Measurements from ENCODE around the gene SERPINA12. TPM values are rescaled to one million over a fixed set of nuclear protein-coding genes. Genes with fewer than 3 reads are reported as not detected.

SERPINA12 gene
- total and polyA plus RNA-seq, 2 of the 13 experiments (the other 11 are each of a cell fraction or from before 2014, with no cell fraction given), result 0.08 TPM; not detected in 1

DNA sequence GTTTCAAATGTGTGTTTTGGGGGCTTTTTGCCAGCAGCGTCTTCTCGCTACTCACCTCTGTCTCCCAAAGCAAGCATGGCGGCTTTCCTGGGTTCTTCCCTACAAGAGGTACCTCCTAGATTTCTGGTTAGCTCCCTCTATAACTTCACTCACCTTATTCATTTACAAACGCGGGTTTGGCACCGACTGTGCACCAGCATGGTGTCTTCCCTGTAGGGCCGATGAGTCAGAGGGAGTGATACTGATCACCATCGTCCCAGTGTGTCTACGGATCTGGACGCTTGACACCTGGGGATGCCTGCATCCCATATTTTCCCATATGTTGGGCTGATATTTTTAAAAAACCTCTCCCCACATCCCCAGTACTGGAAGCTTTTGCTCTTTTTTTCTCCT is 8.0 kb upstream of the SERPINA12 start:
- H3K9me3 ChIP-seq (ENCODE audit: low read length), result no peaks in the 10 kb centered on the region
- H3K27ac ChIP-seq (ENCODE audit: extremely low read length, insufficient read depth, low read length), result no peak overlapping the region
- TF ChIP-seq KLF15 (CRISPR knock-in tag; IDR thresholded peaks at IDR 0.05; ENCODE audit: borderline replicate concordance), result no peak
- TF ChIP-seq, protein P1, sequence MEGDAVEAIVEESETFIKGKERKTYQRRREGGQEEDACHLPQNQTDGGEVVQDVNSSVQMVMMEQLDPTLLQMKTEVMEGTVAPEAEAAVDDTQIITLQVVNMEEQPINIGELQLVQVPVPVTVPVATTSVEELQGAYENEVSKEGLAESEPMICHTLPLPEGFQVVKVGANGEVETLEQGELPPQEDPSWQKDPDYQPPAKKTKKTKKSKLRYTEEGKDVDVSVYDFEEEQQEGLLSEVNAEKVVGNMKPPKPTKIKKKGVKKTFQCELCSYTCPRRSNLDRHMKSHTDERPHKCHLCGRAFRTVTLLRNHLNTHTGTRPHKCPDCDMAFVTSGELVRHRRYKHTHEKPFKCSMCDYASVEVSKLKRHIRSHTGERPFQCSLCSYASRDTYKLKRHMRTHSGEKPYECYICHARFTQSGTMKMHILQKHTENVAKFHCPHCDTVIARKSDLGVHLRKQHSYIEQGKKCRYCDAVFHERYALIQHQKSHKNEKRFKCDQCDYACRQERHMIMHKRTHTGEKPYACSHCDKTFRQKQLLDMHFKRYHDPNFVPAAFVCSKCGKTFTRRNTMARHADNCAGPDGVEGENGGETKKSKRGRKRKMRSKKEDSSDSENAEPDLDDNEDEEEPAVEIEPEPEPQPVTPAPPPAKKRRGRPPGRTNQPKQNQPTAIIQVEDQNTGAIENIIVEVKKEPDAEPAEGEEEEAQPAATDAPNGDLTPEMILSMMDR (CRISPR knock-in tag; IDR thresholded peaks at IDR 0.05), result no peak
- no peak for TF ChIP-seq TCF7 (IDR thresholded peaks at IDR 0.05; ENCODE audit: low read depth)
- no peak for TF ChIP-seq ZFP36L2 (CRISPR knock-in tag; IDR thresholded peaks at IDR 0.05)
- no peak overlapping the region for H3K9ac ChIP-seq (ENCODE audit: insufficient read depth, low read depth, low read length)
- BruUV-seq (replicated peaks), result no TSS peak
- H3K4me1 ChIP-seq (ENCODE audit: insufficient read depth, low read length), result peaks cover 91% of the 10 kb centered on the region
- POLR2A ChIA-PET, result no interaction called here
- CTCF ChIA-PET (ENCODE audit: low intra/inter-chr PET ratio, low total read pairs), result no interaction called here
- no peak for DNase-seq (ENCODE audit: low spot score)
- WGBS (ENCODE audit: low lambda C conversion rate), result 73% methylated on average over 10 of the region's 10 CpGs
- H3K4me2 ChIP-seq (ENCODE audit: low read depth, low read length), result peak overlapping the region; percentile 53; the same call in 1 of the 2 replicates
- H3K4me3 ChIP-seq (replicated peaks in 1 of 3; ENCODE audit: insufficient read depth in 1 of 3, low read depth in 2 of 3, low read length in 3 of 3), result no peak overlapping the region
- ATAC-seq, result no peak
- no peak for FAIRE-seq
- intact Hi-C loops (cut with micrococcal nuclease; ENCODE audit: unreplicated experiment) (no loop called here), in situ Hi-C loops (cut with HindIII; ENCODE audit: extremely low pct_ligation_motif_present, low pct_unique_long_range_greater_than_20kb) (no loop called here)
- no peaks in the 10 kb centered on the region for H3K27me3 ChIP-seq (ENCODE audit: control insufficient read depth in 1 of 2, insufficient read depth in 2 of 2, low read length in 2 of 2)
- no peaks in the 10 kb centered on the region for H3K79me2 ChIP-seq (ENCODE audit: insufficient read depth, low read length)
- no peaks in the 10 kb centered on the region for H4K20me1 ChIP-seq (ENCODE audit: insufficient read depth, low read length)
- H2AFZ ChIP-seq (ENCODE audit: low read length), result no peak overlapping the region
- H3K36me3 ChIP-seq (replicated peaks in 1 of 2; ENCODE audit: control insufficient read depth in 1 of 2, insufficient read depth in 2 of 2, low read length in 2 of 2), result no peaks in the 10 kb centered on the region

DNA sequence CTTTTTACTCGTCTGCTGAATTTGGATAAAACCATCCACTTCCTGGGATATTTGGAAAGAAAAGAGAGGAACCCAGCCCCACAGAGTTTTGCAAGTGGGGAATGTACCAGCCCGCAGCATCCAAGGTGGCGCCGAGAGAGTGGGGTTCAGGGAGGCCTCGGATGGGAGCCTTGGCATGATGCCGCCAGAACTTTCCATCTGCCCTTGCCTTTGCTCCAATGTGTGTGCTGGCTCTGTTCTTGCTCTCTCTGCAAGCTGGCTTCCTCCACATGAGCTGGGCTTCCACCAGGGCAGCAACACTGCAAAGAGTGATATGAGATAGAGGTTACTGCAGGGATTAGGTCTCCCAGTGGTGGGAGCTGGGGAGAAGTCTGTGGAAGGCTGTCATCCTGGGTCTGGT is 6.6 kb upstream of the SERPINA12 start:
- FAIRE-seq, result no peak
- no TSS peak for BruUV-seq (replicated peaks)
- H2AFZ ChIP-seq (ENCODE audit: low read length), result no peak overlapping the region

More for the DNA sequence above, 6.6 kb upstream of the SERPINA12 start:
- H3K27me3 ChIP-seq (ENCODE audit: control insufficient read depth in 1 of 2, insufficient read depth in 2 of 2, low read length in 2 of 2), result no peaks in the 10 kb centered on the region
- 92% methylated on average over 6 of the region's 6 CpGs for WGBS (ENCODE audit: low lambda C conversion rate)
- no peak for DNase-seq (ENCODE audit: low spot score)
- H3K36me3 ChIP-seq (replicated peaks in 1 of 2; ENCODE audit: control insufficient read depth in 1 of 2, insufficient read depth in 2 of 2, low read length in 2 of 2), result no peaks in the 10 kb centered on the region
- no peak overlapping the region for H3K4me2 ChIP-seq (ENCODE audit: low read depth, low read length)
- no peaks in the 10 kb centered on the region for H3K79me2 ChIP-seq (ENCODE audit: insufficient read depth, low read length)
- no peak overlapping the region for H3K27ac ChIP-seq (ENCODE audit: extremely low read length, insufficient read depth, low read length)
- H3K9me3 ChIP-seq (ENCODE audit: low read length), result no peaks in the 10 kb centered on the region
- TF ChIP-seq NFIC (IDR thresholded peaks at IDR 0.05; ENCODE audit: low read length), result no peak
- TF ChIP-seq, protein P2, sequence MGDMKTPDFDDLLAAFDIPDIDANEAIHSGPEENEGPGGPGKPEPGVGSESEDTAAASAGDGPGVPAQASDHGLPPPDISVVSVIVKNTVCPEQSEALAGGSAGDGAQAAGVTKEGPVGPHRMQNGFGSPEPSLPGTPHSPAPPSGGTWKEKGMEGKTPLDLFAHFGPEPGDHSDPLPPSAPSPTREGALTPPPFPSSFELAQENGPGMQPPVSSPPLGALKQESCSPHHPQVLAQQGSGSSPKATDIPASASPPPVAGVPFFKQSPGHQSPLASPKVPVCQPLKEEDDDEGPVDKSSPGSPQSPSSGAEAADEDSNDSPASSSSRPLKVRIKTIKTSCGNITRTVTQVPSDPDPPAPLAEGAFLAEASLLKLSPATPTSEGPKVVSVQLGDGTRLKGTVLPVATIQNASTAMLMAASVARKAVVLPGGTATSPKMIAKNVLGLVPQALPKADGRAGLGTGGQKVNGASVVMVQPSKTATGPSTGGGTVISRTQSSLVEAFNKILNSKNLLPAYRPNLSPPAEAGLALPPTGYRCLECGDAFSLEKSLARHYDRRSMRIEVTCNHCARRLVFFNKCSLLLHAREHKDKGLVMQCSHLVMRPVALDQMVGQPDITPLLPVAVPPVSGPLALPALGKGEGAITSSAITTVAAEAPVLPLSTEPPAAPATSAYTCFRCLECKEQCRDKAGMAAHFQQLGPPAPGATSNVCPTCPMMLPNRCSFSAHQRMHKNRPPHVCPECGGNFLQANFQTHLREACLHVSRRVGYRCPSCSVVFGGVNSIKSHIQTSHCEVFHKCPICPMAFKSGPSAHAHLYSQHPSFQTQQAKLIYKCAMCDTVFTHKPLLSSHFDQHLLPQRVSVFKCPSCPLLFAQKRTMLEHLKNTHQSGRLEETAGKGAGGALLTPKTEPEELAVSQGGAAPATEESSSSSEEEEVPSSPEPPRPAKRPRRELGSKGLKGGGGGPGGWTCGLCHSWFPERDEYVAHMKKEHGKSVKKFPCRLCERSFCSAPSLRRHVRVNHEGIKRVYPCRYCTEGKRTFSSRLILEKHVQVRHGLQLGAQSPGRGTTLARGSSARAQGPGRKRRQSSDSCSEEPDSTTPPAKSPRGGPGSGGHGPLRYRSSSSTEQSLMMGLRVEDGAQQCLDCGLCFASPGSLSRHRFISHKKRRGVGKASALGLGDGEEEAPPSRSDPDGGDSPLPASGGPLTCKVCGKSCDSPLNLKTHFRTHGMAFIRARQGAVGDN (CRISPR knock-in tag; IDR thresholded peaks at IDR 0.05), result peak; percentile 28; the same call in 1 of the 2 replicates
- ATAC-seq, result peak; percentile 23; the same call in 2 of the 3 replicates
- intact Hi-C loops (cut with micrococcal nuclease; ENCODE audit: unreplicated experiment) (no loop called here), in situ Hi-C loops (cut with HindIII; ENCODE audit: extremely low pct_ligation_motif_present, low pct_unique_long_range_greater_than_20kb) (no loop called here)
- H4K20me1 ChIP-seq (ENCODE audit: insufficient read depth, low read length), result no peaks in the 10 kb centered on the region
- POLR2A ChIA-PET, result interaction anchor here (1.5 kb wide), 1 partner anchor 127 kb away, joined by 3 read pairs; the partner anchor contains the start of gene SERPINA1
- CTCF ChIA-PET (ENCODE audit: low intra/inter-chr PET ratio, low total read pairs), result no interaction called here
- H3K4me1 ChIP-seq (ENCODE audit: insufficient read depth, low read length), result peaks cover 77% of the 10 kb centered on the region
- no peak overlapping the region for H3K9ac ChIP-seq (ENCODE audit: insufficient read depth, low read depth, low read length)
- H3K4me3 ChIP-seq (replicated peaks in 1 of 3; ENCODE audit: insufficient read depth in 1 of 3, low read depth in 2 of 3, low read length in 3 of 3), result no peak overlapping the region

Data from HepG2 (cell line).